Muscle layer of colon (tissue), 2 donors: ENCODE data around the gene PDE2A.

Experiments used
- H3K27ac ChIP-seq: one replicate; pipeline ENCODE4 v1.7.0; 2013; ENCODE audit warnings: low read depth, mild to moderate bottlenecking, low read length, moderate library complexity
- H3K27me3 ChIP-seq, 2 donors: one replicate each; pipeline ENCODE4 v1.7.0; 2013; ENCODE audit warnings: low read length in 2 of 2, mild to moderate bottlenecking in 2 of 2; ENCODE audit not compliant: insufficient read depth in 2 of 2, control insufficient read depth in 1 of 2
- H3K36me3 ChIP-seq: one replicate; pipeline ENCODE4 v1.7.0; 2013; ENCODE audit warnings: mild to moderate bottlenecking, low read length; ENCODE audit not compliant: insufficient read depth
- H3K4me1 ChIP-seq: one replicate; pipeline ENCODE4 v1.7.0; 2013; ENCODE audit warnings: mild to moderate bottlenecking, low read length; ENCODE audit not compliant: insufficient read depth
- H3K4me3 ChIP-seq, 2 donors: one replicate each; pipeline ENCODE4 v1.7.0; 2013; ENCODE audit warnings: low read length in 2 of 2, low read depth in 1 of 2, mild to moderate bottlenecking in 1 of 2, moderate library complexity in 1 of 2
- H3K9ac ChIP-seq: one replicate; pipeline ENCODE4 v1.7.0; 2013; ENCODE audit warnings: low read length
- H3K9me3 ChIP-seq: one replicate; pipeline ENCODE4 v1.7.0; 2013; ENCODE audit warnings: mild to moderate bottlenecking, low read length
- donor health status: abdominal sarcoma.
- donor health status: Adenocarcinoma of cecum.

The PDE2A gene

GRCh38 chr11:72681226-72682153, 7.3 kb upstream of the PDE2A start:
- Histone ChIP-seq H3K27me3 (peaks cover 11 to 28% of the 10 kb centered on the region in 2 donors), H3K36me3 (peaks cover 10% of the 10 kb centered on the region), H3K9me3 (no peaks in the 10 kb centered on the region), H3K4me3 (no peak overlapping the region), H3K9ac (no peak overlapping the region), H3K4me1 (peaks cover 19% of the 10 kb centered on the region), H3K27ac (no peak overlapping the region)

- Histone ChIP-seq H3K27me3 (peaks cover 16 to 36% of the 10 kb centered on the region in 2 donors), H3K27ac (no peak overlapping the region), H3K36me3 (peaks cover 8% of the 10 kb centered on the region), H3K9ac (no peak overlapping the region), H3K4me3 (no peak overlapping the region), H3K4me1 (peaks cover 19% of the 10 kb centered on the region), H3K9me3 (no peaks in the 10 kb centered on the region)
These were observed 6.5 kb upstream of the PDE2A start for GRCh38 chr11:72680624-72681158.

- Histone ChIP-seq H3K4me3 (no peak overlapping the region), H3K27me3 (peaks cover 21 to 44% of the 10 kb centered on the region in 2 donors), H3K36me3 (no peaks in the 10 kb centered on the region), H3K9me3 (no peaks in the 10 kb centered on the region), H3K4me1 (peaks cover 12% of the 10 kb centered on the region), H3K9ac (no peak overlapping the region), H3K27ac (no peak overlapping the region)
These were observed 5.6 kb upstream of the PDE2A start for GRCh38 chr11:72679869-72680268.

GRCh38 chr11:72678524-72678923, 4.3 kb upstream of the PDE2A start:
- no peak overlapping the region for H3K9ac ChIP-seq
- H3K36me3 ChIP-seq, result no peaks in the 10 kb centered on the region
- H3K27me3 ChIP-seq, result peaks cover 35 to 58% of the 10 kb centered on the region in 2 donors
- H3K27ac ChIP-seq, result no peak overlapping the region
- no peaks in the 10 kb centered on the region for H3K9me3 ChIP-seq
- no peak overlapping the region for H3K4me3 ChIP-seq
- H3K4me1 ChIP-seq, result no peaks in the 10 kb centered on the region

GRCh38 chr11:72676861-72677341, 2.7 kb upstream of the PDE2A start:
- Histone ChIP-seq H3K36me3 (no peaks in the 10 kb centered on the region), H3K9ac (no peak overlapping the region), H3K4me1 (no peaks in the 10 kb centered on the region), H3K4me3 (no peak overlapping the region), H3K27me3 (peaks cover 40 to 73% of the 10 kb centered on the region in 2 donors), H3K9me3 (no peaks in the 10 kb centered on the region), H3K27ac (no peak overlapping the region)

- Histone ChIP-seq H3K9ac (no peak overlapping the region), H3K4me1 (no peaks in the 10 kb centered on the region), H3K27me3 (peaks cover 40 to 75% of the 10 kb centered on the region in 2 donors), H3K9me3 (no peaks in the 10 kb centered on the region), H3K36me3 (no peaks in the 10 kb centered on the region), H3K4me3 (no peak overlapping the region), H3K27ac (no peak overlapping the region)
These were observed 999 bp upstream of the PDE2A start for GRCh38 chr11:72675221-72675620.

GRCh38 chr11:72673284-72673942, 809 bp downstream of the PDE2A start:
- H3K36me3 ChIP-seq, result no peaks in the 10 kb centered on the region
- H3K4me3 ChIP-seq, result no peak overlapping the region
- no peaks in the 10 kb centered on the region for H3K4me1 ChIP-seq
- H3K27me3 ChIP-seq, result peaks cover 40 to 71% of the 10 kb centered on the region in 2 donors
- no peak overlapping the region for H3K27ac ChIP-seq
- no peaks in the 10 kb centered on the region for H3K9me3 ChIP-seq
- H3K9ac ChIP-seq, result no peak overlapping the region

GRCh38 chr11:72672597-72673238, 1.5 kb downstream of the PDE2A start:
- peaks cover 33 to 64% of the 10 kb centered on the region in 2 donors for H3K27me3 ChIP-seq

GRCh38 chr11:72671152-72672099, 2.8 kb downstream of the PDE2A start:
- no peak overlapping the region for H3K27ac ChIP-seq
- H3K9me3 ChIP-seq, result peaks cover 7% of the 10 kb centered on the region
- H3K4me1 ChIP-seq, result no peaks in the 10 kb centered on the region
- no peaks in the 10 kb centered on the region for H3K36me3 ChIP-seq
- H3K9ac ChIP-seq, result no peak overlapping the region
- H3K27me3 ChIP-seq, result peaks cover 29 to 55% of the 10 kb centered on the region in 2 donors
- H3K4me3 ChIP-seq, result no peak overlapping the region

More at GRCh38 chr11:72672597-72673238, 1.5 kb downstream of the PDE2A start:
- H3K9ac ChIP-seq, result no peak overlapping the region
- peaks cover 3% of the 10 kb centered on the region for H3K9me3 ChIP-seq
- no peak overlapping the region for H3K27ac ChIP-seq
- no peak overlapping the region for H3K4me3 ChIP-seq
- H3K36me3 ChIP-seq, result no peaks in the 10 kb centered on the region
- H3K4me1 ChIP-seq, result no peaks in the 10 kb centered on the region

- no peaks in the 10 kb centered on the region for H3K4me1 ChIP-seq
- no peak overlapping the region for H3K9ac ChIP-seq
- H3K4me3 ChIP-seq, result no peak overlapping the region
- no peak overlapping the region for H3K27ac ChIP-seq
- no peaks in the 10 kb centered on the region for H3K36me3 ChIP-seq
- H3K9me3 ChIP-seq, result peaks cover 7% of the 10 kb centered on the region
- H3K27me3 ChIP-seq, result peaks cover 21 to 41% of the 10 kb centered on the region in 2 donors
These were observed 4.2 kb downstream of the PDE2A start for GRCh38 chr11:72670041-72670440.
